Esophagus muscularis mucosa (tissue), 3 donors: ENCODE data around the gene SPHK1.

Experiments used
- CTCF ChIP-seq, 3 experiments: fragments of 200-600 bp in 2 of 3; fragments of 450-650 bp in 1 of 3; sonication (generic) in 2 of 3; IDR thresholded peaks; one replicate each; pipeline ENCODE4 v1.5.1; 2017 to 2019; ENCODE audit warnings: antibody characterized with exemption in 3 of 3, mild to moderate bottlenecking in 2 of 3, moderate library complexity in 1 of 3
- POLR2AphosphoS5 ChIP-seq, 2 donors: sonication (generic); formaldehyde crosslinking; IDR thresholded peaks; one replicate each; pipeline ENCODE4 v1.6.1; 2017; ENCODE audit warnings: antibody characterized with exemption in 2 of 2

GRCh38 chr17:76405967-76406647, 21.7 kb downstream of the SPHK1 start:
- no peak for TF ChIP-seq CTCF (IDR thresholded peaks at IDR 0.05)
- no peak for TF ChIP-seq POLR2AphosphoS5 (IDR thresholded peaks at IDR 0.05)
